ENCODE results near the gene DCC.

DNA sequence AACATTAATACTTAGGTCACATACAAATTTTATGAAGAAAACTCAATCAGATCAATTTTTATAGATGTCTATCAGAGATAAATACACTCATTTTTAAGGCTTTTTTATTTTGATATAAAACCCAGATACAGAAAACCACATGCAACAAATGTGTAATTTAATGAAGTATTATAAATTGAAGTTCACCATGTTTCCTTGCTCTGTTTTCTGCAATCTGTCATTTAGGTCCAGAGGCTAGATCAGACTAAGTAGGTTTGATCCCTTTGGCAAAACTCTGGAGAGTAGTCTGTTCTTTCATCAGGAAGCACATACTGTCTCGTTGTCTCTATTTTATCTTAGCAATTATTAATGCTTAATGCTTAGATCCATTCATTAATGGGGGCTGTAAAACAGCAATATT, 1042.9 kb downstream of the DCC start:
- TF ChIP-seq, protein P1, sequence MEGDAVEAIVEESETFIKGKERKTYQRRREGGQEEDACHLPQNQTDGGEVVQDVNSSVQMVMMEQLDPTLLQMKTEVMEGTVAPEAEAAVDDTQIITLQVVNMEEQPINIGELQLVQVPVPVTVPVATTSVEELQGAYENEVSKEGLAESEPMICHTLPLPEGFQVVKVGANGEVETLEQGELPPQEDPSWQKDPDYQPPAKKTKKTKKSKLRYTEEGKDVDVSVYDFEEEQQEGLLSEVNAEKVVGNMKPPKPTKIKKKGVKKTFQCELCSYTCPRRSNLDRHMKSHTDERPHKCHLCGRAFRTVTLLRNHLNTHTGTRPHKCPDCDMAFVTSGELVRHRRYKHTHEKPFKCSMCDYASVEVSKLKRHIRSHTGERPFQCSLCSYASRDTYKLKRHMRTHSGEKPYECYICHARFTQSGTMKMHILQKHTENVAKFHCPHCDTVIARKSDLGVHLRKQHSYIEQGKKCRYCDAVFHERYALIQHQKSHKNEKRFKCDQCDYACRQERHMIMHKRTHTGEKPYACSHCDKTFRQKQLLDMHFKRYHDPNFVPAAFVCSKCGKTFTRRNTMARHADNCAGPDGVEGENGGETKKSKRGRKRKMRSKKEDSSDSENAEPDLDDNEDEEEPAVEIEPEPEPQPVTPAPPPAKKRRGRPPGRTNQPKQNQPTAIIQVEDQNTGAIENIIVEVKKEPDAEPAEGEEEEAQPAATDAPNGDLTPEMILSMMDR (optimal IDR thresholded peaks at IDR 0.05 in 1 of 3, IDR thresholded peaks at IDR 0.05 in 1 of 3, conservative IDR thresholded peaks at IDR 0.05 in 1 of 3; ENCODE audit: extremely low read depth in 1 of 3, insufficient read depth in 2 of 3, low read length in 3 of 3), result no peak
- no peak for TF ChIP-seq EZH2 (IDR thresholded peaks at IDR 0.05; ENCODE audit: low read length)

All from keratinocyte (primary cell).